OCI-LY7 (cell line): ENCODE results near the gene UBE2C. TPM values are rescaled to one million over a fixed set of nuclear protein-coding genes. Genes with fewer than 3 reads are reported as not detected.

ENCODE experiments used
- BruUV-seq: library from RNA; stranded (reverse); fragments of 400-500 nt; replicated peaks from 2 replicates; lab custom pipeline; 2021; lab: Mats Ljungman, UMichigan
- CTCF ChIA-PET: fragments of 300-600 bp; sonication (Branson Sonifier 250); formaldehyde crosslinking; loops from one replicate; lab custom pipeline; 2022; ENCODE audit warnings: antibody characterized with exemption; ENCODE audit not compliant: unreplicated experiment; lab: Charles Lee
- POLR2A ChIA-PET: fragments of 300-600 bp; sonication (Branson Sonifier 250); formaldehyde crosslinking; loops from one replicate; lab custom pipeline; 2022; ENCODE audit warnings: antibody characterized with exemption; lab: Charles Lee
- DNase-seq: peaks from one replicate; pipeline ENCODE4 v3.0.0-alpha.2; 2015; ENCODE audit warnings: low spot score
- H2AFZ ChIP-seq: fragments of 200-600 bp; sonication (generic), shearing (Covaris generic); 2 replicates; pipeline ENCODE4 v1.6.1; 2014; ENCODE audit warnings: mild to moderate bottlenecking, antibody characterized with exemption, low read length, moderate library complexity
- H3K27ac ChIP-seq: fragments of 200-600 bp; sonication (generic); 2 replicates; pipeline ENCODE4 v1.5.1; 2014; ENCODE audit warnings: mixed run types, low read depth, mild to moderate bottlenecking, moderate library complexity, low read length, inconsistent platforms; ENCODE audit not compliant: poor library complexity, severe bottlenecking
- H3K36me3 ChIP-seq: fragments of 200-600 bp; sonication (generic); 2 replicates; pipeline ENCODE4 v1.6.1; 2014; ENCODE audit warnings: mild to moderate bottlenecking, antibody characterized with exemption, low read length, moderate library complexity, mixed read lengths; ENCODE audit not compliant: insufficient read depth
- H3K4me1 ChIP-seq: fragments of 200-600 bp; sonication (generic); 2 replicates; pipeline ENCODE4 v1.5.1; 2014; ENCODE audit warnings: mild to moderate bottlenecking, low read length; ENCODE audit not compliant: insufficient read depth, poor library complexity, severe bottlenecking
- H3K4me2 ChIP-seq: fragments of 200-600 bp; sonication (generic); 2 replicates; pipeline ENCODE4 v1.6.1; 2014; ENCODE audit warnings: mild to moderate bottlenecking, low read length
- H3K4me3 ChIP-seq: fragments of 200-600 bp; sonication (generic); 2 replicates; pipeline ENCODE4 v1.5.1; 2014; ENCODE audit warnings: mild to moderate bottlenecking, low read depth, low read length; ENCODE audit not compliant: poor library complexity, severe bottlenecking
- H3K79me2 ChIP-seq: fragments of 200-600 bp; sonication (generic); 2 replicates; pipeline ENCODE4 v1.6.1; 2016; ENCODE audit warnings: low read depth, mild to moderate bottlenecking, low read length, moderate library complexity, mixed read lengths; ENCODE audit not compliant: insufficient read depth
- H3K9me2 ChIP-seq: fragments of 200-600 bp; sonication (generic); 2 replicates; pipeline ENCODE4 v1.6.1; 2016; ENCODE audit warnings: mild to moderate bottlenecking, low read length, mixed read lengths; ENCODE audit not compliant: insufficient read depth
- H3K9me3 ChIP-seq: fragments of 200-600 bp; sonication (generic); 2 replicates; pipeline ENCODE4 v1.6.1; 2014; ENCODE audit warnings: mild to moderate bottlenecking, mixed run types, low read length, mixed read lengths
- H4K20me1 ChIP-seq: fragments of 200-600 bp; sonication (generic); 2 replicates; pipeline ENCODE4 v1.6.1; 2014; ENCODE audit warnings: mild to moderate bottlenecking, antibody characterized with exemption, low read length, moderate library complexity, mixed read lengths; ENCODE audit not compliant: insufficient read depth
- EZH2phosphoT487 ChIP-seq: fragments of 200-600 bp; sonication (generic); IDR thresholded peaks from 2 replicates; pipeline ENCODE4 v1.6.1; 2018; ENCODE audit warnings: low read depth, borderline replicate concordance, mild to moderate bottlenecking, mixed run types, antibody characterized with exemption, low read length, moderate library complexity, mixed read lengths
- intact Hi-C: fragments of 100-400 bp; cut with micrococcal nuclease; formaldehyde crosslinking; loops from one replicate; pipeline ENCODE4 v1.10.0; 2022; ENCODE audit not compliant: unreplicated experiment
- total RNA-seq, 2 experiments: library from RNA; depleted of rRNA in 1 of 2; stranded (reverse); fragments of >200 nt in 1 of 2; shearing (Covaris generic) in 1 of 2; gene quantifications; 2 replicates each; pipeline ENCODE4 v1.2.3, GENCODE V29; 2014 to 2022
- TF ChIP-seq, protein P1 (sequence below): fragments of 200-600 bp; sonication (generic); conservative IDR thresholded peaks from 2 replicates; pipeline ENCODE4 v1.5.1; 2014; ENCODE audit warnings: mild to moderate bottlenecking, antibody characterized with exemption, low read length, moderate library complexity, mixed read lengths

The UBE2C gene
- total RNA-seq, 2 experiments from 2014 or later, result 222 to 269 TPM

DNA sequence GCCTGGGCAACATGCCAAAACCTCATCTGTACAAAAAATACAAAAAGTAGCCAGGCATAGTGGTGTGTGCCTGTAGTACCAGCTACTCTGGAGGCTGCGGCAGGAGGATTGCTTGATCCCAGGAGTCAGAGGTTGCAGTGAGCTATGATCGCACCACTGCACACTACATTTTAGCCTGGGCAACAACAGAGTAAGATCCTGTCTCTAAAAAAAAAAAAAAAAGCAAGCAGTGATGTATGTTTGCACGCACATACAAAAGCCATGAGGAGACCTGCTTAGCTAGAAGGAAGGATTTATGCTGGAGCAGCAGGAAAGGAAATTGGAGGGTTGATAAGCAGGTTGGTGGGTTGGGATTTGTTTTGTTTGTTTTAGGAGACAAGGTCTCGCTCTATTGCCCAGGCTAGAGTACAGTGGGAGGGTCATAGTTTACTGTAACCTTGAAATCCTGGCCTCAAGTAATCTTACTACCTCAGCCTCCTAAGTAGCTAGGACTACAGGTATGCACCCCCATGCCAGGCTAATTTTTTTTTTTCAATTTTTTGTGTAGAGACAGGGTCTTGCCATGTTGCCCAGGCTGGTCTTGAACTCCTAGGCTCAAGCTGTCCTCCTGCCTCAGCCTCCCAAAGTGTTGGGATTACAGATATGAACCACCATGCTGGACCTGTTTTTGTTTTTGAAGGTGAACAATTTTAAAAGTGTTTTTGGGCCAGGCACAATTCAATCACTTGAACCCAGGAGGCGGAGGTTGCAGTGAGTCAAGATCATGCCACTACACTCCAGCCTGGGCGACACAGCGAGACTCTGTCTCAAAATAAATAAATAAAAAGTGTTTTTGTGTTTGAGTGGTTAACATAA is 49.0 kb downstream of the UBE2C start:
- Histone ChIP-seq H3K79me2 (peaks cover 16% of the 10 kb centered on the region; the same call in 1 of the 2 replicates), H3K9me3 (no peaks in the 10 kb centered on the region), H3K4me3 (no peak overlapping the region), H3K27ac (no peak overlapping the region), H4K20me1 (no peaks in the 10 kb centered on the region), H3K4me1 (peaks cover 12% of the 10 kb centered on the region), H2AFZ (no peak overlapping the region), H3K4me2 (no peak overlapping the region), H3K36me3 (no peaks in the 10 kb centered on the region), H3K9me2 (no peaks in the 10 kb centered on the region)
- CTCF ChIA-PET, result interaction anchor here (0.6 kb wide), 1 partner anchor 27 kb away, joined by 3 read pairs; no protein-coding TSS in a partner anchor
- DNase-seq, result no peak
- TF ChIP-seq, protein P1, sequence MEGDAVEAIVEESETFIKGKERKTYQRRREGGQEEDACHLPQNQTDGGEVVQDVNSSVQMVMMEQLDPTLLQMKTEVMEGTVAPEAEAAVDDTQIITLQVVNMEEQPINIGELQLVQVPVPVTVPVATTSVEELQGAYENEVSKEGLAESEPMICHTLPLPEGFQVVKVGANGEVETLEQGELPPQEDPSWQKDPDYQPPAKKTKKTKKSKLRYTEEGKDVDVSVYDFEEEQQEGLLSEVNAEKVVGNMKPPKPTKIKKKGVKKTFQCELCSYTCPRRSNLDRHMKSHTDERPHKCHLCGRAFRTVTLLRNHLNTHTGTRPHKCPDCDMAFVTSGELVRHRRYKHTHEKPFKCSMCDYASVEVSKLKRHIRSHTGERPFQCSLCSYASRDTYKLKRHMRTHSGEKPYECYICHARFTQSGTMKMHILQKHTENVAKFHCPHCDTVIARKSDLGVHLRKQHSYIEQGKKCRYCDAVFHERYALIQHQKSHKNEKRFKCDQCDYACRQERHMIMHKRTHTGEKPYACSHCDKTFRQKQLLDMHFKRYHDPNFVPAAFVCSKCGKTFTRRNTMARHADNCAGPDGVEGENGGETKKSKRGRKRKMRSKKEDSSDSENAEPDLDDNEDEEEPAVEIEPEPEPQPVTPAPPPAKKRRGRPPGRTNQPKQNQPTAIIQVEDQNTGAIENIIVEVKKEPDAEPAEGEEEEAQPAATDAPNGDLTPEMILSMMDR, result no peak
- no peak for TF ChIP-seq EZH2phosphoT487
- BruUV-seq, result no TSS peak
- POLR2A ChIA-PET, result interaction anchor here (0.6 kb wide), 1 partner anchor 1355 kb away, joined by 3 read pairs; no protein-coding TSS in a partner anchor
- intact Hi-C loops, result no loop called here

DNA sequence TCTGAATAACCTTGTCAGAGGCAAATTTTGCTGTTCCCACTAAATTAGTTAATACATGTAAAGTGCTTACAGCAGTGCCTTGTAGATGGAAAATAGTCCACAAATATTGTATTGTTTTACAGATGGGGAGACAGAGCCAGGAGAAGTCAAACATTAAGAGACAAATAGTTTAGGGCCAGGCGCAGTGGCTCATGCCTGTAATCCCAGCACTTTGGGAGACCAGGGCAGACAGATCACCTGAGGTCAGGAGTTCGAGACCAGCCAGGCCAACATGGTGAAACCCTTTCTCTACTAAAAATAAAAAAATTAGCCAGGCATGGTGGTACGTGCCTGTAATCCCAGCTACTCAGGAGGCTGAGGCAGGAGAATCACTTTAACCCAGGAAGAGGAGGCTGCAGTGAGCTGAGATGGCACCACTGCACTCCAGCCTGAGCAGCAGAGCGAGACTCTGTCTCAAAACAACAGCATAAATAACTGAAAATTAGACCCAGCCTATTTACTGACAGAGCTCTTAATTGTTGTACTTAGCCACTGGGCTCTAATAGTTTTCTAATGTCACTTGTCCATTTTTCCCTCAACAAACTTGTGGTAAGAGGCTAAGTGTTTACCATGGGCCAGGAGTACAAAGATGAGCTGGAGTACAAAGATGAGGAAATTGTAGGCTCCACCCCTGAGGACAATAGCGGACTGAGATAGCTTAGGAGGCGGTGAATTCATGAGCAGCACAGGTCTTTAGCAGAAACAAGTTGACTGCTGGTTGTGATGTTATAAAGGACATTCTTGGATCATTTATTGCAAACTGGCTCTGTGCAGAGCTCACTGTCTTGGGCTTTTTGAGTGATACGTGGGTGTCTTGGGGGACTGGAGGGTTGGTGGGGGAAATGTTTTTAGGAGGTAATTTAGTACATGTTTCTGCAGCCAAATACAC is 51.4 kb downstream of the UBE2C start:
- H4K20me1 ChIP-seq, result no peaks in the 10 kb centered on the region
- intact Hi-C loops, result no loop called here
- DNase-seq, result no peak
- H3K9me2 ChIP-seq, result no peaks in the 10 kb centered on the region
- no peaks in the 10 kb centered on the region for H3K9me3 ChIP-seq
- TF ChIP-seq, protein P1, result no peak
- TF ChIP-seq EZH2phosphoT487, result no peak
- peaks cover 2% of the 10 kb centered on the region; the same call in 1 of the 2 replicates for H3K79me2 ChIP-seq
- no TSS peak for BruUV-seq
- H3K27ac ChIP-seq, result no peak overlapping the region
- no peak overlapping the region for H3K4me3 ChIP-seq
- H2AFZ ChIP-seq, result no peak overlapping the region
- no peak overlapping the region for H3K4me2 ChIP-seq
- no peaks in the 10 kb centered on the region for H3K36me3 ChIP-seq
- ChIA-PET POLR2A (no interaction called here), CTCF (no interaction called here)
- H3K4me1 ChIP-seq, result peaks cover 2% of the 10 kb centered on the region
